Chondrocyte (in vitro differentiated cells): ENCODE data around the gene DDHD1. TPM values are rescaled to one million over a fixed set of nuclear protein-coding genes. Genes with fewer than 3 reads are reported as not detected.
A peak's percentile ranks its signal among the peaks of the same experiment; 100 is the strongest.

Source experiments
- DNase-seq: peaks from one replicate; pipeline ENCODE4 v3.0.0; 2021; ENCODE audit warnings: mixed read lengths, low spot score
- H3K27ac Mint-ChIP-seq: one replicate; pipeline ENCODE4 v1.8.0; 2021; ENCODE audit warnings: mild to moderate bottlenecking, moderate library complexity, mixed read lengths; ENCODE audit not compliant: unreplicated experiment
- H3K27me3 Mint-ChIP-seq: 2 replicates; pipeline ENCODE4 v1.8.0; 2021; ENCODE audit warnings: low read depth, mixed read lengths
- H3K36me3 Mint-ChIP-seq: 2 replicates; pipeline ENCODE4 v1.8.0; 2021; ENCODE audit warnings: low read depth, mixed read lengths
- H3K4me1 Mint-ChIP-seq: 2 replicates; pipeline ENCODE4 v1.8.0; 2021; ENCODE audit warnings: low read depth, mild to moderate bottlenecking, mixed read lengths
- H3K4me3 Mint-ChIP-seq: one replicate; pipeline ENCODE4 v1.8.0; 2021; ENCODE audit warnings: mild to moderate bottlenecking, moderate library complexity, mixed read lengths; ENCODE audit not compliant: unreplicated experiment
- H3K9me3 Mint-ChIP-seq: 2 replicates; pipeline ENCODE4 v1.8.0; 2021; ENCODE audit warnings: low read depth, mixed read lengths
- total RNA-seq: library from RNA; stranded (reverse); gene quantifications from 3 replicates; pipeline ENCODE4 v1.2.1, GENCODE V29; 2021
- TF ChIP-seq, protein P1 (sequence below): fragments of 200-600 bp; sonication (generic); IDR thresholded peaks from 2 replicates; pipeline ENCODE4 v1.5.0; 2021; ENCODE audit warnings: antibody characterized with exemption, mild to moderate bottlenecking, moderate library complexity

DDHD1 gene
- total RNA-seq, 1 donor from 2014 or later: 12.9 TPM

DNA sequence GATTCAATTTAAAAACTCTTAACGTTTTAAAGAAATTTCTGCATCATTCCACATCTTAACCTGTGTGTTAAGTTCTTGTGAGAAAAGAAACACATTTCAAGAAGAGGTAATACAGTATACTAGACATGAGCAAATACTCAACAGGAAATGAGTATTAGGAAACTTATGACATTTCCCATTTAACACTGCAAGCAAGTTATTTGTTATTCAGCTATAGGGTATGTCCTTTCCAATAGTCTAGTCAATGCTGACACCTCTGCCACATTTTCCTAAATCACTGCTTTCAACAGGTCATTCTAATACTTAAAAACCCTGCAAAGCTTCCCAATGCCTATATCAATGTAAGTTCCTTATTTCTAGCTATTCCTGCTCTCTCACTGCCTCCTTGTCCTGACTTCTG lies 93.1 kb downstream of the DDHD1 start:
- Mint-ChIP-seq H3K4me1 (peaks cover 6% of the 10 kb centered on the region), H3K9me3 (no peaks in the 10 kb centered on the region), H3K27ac (no peak overlapping the region), H3K27me3 (no peaks in the 10 kb centered on the region), H3K36me3 (peaks cover 2% of the 10 kb centered on the region), H3K4me3 (no peak overlapping the region)
- TF ChIP-seq, protein P1, sequence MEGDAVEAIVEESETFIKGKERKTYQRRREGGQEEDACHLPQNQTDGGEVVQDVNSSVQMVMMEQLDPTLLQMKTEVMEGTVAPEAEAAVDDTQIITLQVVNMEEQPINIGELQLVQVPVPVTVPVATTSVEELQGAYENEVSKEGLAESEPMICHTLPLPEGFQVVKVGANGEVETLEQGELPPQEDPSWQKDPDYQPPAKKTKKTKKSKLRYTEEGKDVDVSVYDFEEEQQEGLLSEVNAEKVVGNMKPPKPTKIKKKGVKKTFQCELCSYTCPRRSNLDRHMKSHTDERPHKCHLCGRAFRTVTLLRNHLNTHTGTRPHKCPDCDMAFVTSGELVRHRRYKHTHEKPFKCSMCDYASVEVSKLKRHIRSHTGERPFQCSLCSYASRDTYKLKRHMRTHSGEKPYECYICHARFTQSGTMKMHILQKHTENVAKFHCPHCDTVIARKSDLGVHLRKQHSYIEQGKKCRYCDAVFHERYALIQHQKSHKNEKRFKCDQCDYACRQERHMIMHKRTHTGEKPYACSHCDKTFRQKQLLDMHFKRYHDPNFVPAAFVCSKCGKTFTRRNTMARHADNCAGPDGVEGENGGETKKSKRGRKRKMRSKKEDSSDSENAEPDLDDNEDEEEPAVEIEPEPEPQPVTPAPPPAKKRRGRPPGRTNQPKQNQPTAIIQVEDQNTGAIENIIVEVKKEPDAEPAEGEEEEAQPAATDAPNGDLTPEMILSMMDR: no peak
- DNase-seq: no peak

DNA sequence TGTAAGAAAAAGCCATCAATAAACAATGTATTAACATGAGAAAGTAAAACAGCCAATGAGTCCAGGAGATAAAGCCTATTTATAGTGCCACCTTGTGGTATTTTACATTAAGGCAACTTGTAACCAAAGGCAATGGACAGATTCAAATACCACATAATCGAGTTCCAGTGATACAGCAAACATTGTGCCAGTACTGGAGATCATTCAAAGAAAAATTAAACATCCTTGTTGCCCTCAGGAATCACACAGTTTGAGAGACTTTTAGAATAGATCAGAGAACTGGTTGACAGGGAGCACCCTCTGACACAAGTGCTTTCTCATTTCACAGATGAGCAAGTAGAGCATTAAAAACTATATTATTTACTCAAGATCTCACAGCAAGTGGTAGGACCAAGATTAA lies 98.1 kb downstream of the DDHD1 start:
- Mint-ChIP-seq H3K4me3 (no peak overlapping the region), H3K4me1 (peaks cover 10% of the 10 kb centered on the region), H3K27ac (no peak overlapping the region), H3K9me3 (no peaks in the 10 kb centered on the region), H3K36me3 (peaks cover 3% of the 10 kb centered on the region), H3K27me3 (no peaks in the 10 kb centered on the region)
- no peak for DNase-seq
- TF ChIP-seq, protein P1: peak; percentile 94

DNA sequence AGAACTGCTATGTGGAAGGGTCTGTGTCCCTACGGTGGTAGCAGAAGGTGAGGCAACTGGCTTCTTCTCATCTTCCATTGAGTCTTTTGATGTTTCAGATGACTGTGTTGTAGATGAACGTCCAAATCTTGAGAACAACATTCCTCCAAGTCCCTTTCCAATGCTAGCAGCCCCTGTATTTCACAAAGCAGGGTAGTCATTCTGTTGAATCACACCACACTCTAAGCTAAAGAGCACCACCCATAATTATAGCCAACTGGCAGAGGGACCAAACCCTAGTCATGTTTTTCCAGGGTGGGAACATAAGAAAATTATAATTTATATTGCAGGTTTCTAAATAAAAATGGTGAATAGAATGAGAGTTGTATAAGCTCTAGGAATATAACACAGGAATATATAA lies 98.7 kb downstream of the DDHD1 start:
- no peak overlapping the region for H3K27ac Mint-ChIP-seq
- H3K27me3 Mint-ChIP-seq: no peaks in the 10 kb centered on the region
- no peaks in the 10 kb centered on the region for H3K9me3 Mint-ChIP-seq
- TF ChIP-seq, protein P1: no peak
- H3K36me3 Mint-ChIP-seq: peaks cover 4% of the 10 kb centered on the region
- no peak overlapping the region for H3K4me3 Mint-ChIP-seq
- DNase-seq: no peak
- H3K4me1 Mint-ChIP-seq: peaks cover 10% of the 10 kb centered on the region

GRCh38 chr14:53048631-53049030 lies 104.5 kb downstream of the DDHD1 start:
- Mint-ChIP-seq H3K9me3 (no peaks in the 10 kb centered on the region), H3K27ac (no peak overlapping the region), H3K4me1 (peaks cover 19% of the 10 kb centered on the region), H3K36me3 (peaks cover 4% of the 10 kb centered on the region), H3K27me3 (no peaks in the 10 kb centered on the region), H3K4me3 (no peak overlapping the region)
- DNase-seq: no peak
- TF ChIP-seq, protein P1: no peak

DNA sequence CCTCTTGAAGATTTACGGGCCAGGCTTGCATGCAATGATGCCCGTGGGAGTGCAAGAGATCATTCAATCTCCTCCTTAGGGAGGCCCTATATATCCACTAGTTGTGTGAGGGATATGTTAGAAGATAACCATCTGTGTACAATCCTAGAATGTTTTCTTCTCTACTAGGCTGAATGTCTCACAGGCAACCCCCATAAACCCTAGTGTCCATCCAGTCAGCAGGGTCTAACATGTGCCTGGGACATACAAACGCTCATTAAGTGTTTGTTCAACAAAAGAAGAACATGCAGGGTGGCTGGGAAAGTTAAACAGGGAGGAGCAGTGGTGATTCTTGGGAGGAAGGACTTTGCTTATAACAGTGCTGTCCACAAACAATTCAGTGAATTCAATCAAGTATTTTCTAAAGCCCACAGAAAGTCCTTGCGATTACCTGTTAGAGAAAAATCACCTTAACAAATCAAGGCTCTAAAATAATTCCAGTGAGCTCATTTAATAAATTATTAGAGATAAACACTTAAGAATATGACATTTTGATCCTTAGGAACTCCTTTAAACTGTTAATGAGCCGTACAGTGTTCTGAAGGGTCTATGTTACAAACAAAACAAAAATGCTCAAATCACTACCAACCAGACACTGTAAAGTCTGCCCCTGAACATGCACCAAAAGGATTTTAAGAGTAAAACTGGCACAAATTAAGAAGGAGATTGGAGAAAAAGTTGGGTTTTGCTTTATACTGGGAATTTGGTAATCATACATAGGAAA lies 105.6 kb downstream of the DDHD1 start:
- peaks cover 27% of the 10 kb centered on the region for H3K4me1 Mint-ChIP-seq
- H3K27ac Mint-ChIP-seq: no peak overlapping the region
- TF ChIP-seq, protein P1: no peak
- DNase-seq: no peak
- H3K9me3 Mint-ChIP-seq: no peaks in the 10 kb centered on the region
- H3K4me3 Mint-ChIP-seq: no peak overlapping the region
- H3K36me3 Mint-ChIP-seq: peaks cover 4% of the 10 kb centered on the region
- H3K27me3 Mint-ChIP-seq: no peaks in the 10 kb centered on the region
